Activated CD8-positive, alpha-beta memory T cell treated with anti-CD3 and anti-CD28 coated beads, Interleukin-2, amount 10 ng/mL, durations not matched to agents 7 days and 5 days (primary cell): ENCODE measurements around the gene RABGGTB. TPM values are rescaled to one million over a fixed set of nuclear protein-coding genes. Genes with fewer than 3 reads are reported as not detected.
"Not testable (repeated sequence)": the region's sequence is repeated elsewhere in the genome, so short reads cannot be mapped to it uniquely, and the experiment has no call there.

ENCODE experiments used
- ATAC-seq: fragments of 150-1000 bp; cut with Tn5 transposase; one replicate; pipeline ENCODE4 v1.10.0; 2021; ENCODE audit warnings: moderate library complexity
- CTCF ChIA-PET: fragments of 350-600 bp; sonication (Branson Sonifier 250); formaldehyde crosslinking; loops from one replicate; lab custom pipeline; 2021; ENCODE audit warnings: antibody characterized with exemption; lab: Charles Lee
- DNase-seq: peaks from one replicate; pipeline ENCODE4 v3.0.0-alpha.2; 2020
- H3K27ac Mint-ChIP-seq: one replicate; pipeline ENCODE4 v1.8.0; 2021; ENCODE audit warnings: mild to moderate bottlenecking, mixed read lengths
- H3K27me3 Mint-ChIP-seq: one replicate; pipeline ENCODE4 v1.8.0; 2021; ENCODE audit warnings: mixed read lengths
- H3K36me3 Mint-ChIP-seq: one replicate; pipeline ENCODE4 v1.8.0; 2021; ENCODE audit warnings: mild to moderate bottlenecking, mixed read lengths
- H3K4me1 Mint-ChIP-seq: one replicate; pipeline ENCODE4 v1.8.0; 2021; ENCODE audit warnings: mixed read lengths
- H3K4me3 Mint-ChIP-seq: one replicate; pipeline ENCODE4 v1.8.0; 2021; ENCODE audit warnings: mild to moderate bottlenecking, moderate library complexity, mixed read lengths
- H3K9me3 Mint-ChIP-seq: one replicate; pipeline ENCODE4 v1.8.0; 2022; ENCODE audit warnings: low read depth, mixed read lengths
- total RNA-seq, 2 experiments: library from RNA; stranded (reverse); gene quantifications; one replicate each; pipeline ENCODE4 v1.2.3, GENCODE V29; 2021

Gene RABGGTB
- total RNA-seq, 2 experiments from 2014 or later = 94.0 to 114 TPM

- ATAC-seq (no peak), DNase-seq (no peak)
- CTCF ChIA-PET = no interaction called here
- H3K27ac Mint-ChIP-seq = no peak overlapping the region
- H3K36me3 Mint-ChIP-seq = no peaks in the 10 kb centered on the region
- H3K4me3 Mint-ChIP-seq = no peak overlapping the region
- no peaks in the 10 kb centered on the region for H3K4me1 Mint-ChIP-seq
- no peaks in the 10 kb centered on the region for H3K9me3 Mint-ChIP-seq
- no peaks in the 10 kb centered on the region for H3K27me3 Mint-ChIP-seq
Observed at GRCh38 chr1:75808921-75809320, 22.9 kb downstream of the RABGGTB start.

- H3K36me3 Mint-ChIP-seq, H3K4me3 Mint-ChIP-seq, ATAC-seq, DNase-seq, H3K27me3 Mint-ChIP-seq, H3K9me3 Mint-ChIP-seq, H3K27ac Mint-ChIP-seq, H3K4me1 Mint-ChIP-seq, CTCF ChIA-PET: not testable (repeated sequence)
Observed at GRCh38 chr1:75810113-75810512, 24.1 kb downstream of the RABGGTB start.

- H3K4me3 Mint-ChIP-seq = no peak overlapping the region
- DNase-seq (no peak), ATAC-seq (no peak)
- H3K27ac Mint-ChIP-seq = no peak overlapping the region
- H3K27me3 Mint-ChIP-seq = no peaks in the 10 kb centered on the region
- H3K4me1 Mint-ChIP-seq = no peaks in the 10 kb centered on the region
- no peaks in the 10 kb centered on the region for H3K9me3 Mint-ChIP-seq
- CTCF ChIA-PET = no interaction called here
- no peaks in the 10 kb centered on the region for H3K36me3 Mint-ChIP-seq
Observed at GRCh38 chr1:75811211-75811981, 25.3 kb downstream of the RABGGTB start.

DNA sequence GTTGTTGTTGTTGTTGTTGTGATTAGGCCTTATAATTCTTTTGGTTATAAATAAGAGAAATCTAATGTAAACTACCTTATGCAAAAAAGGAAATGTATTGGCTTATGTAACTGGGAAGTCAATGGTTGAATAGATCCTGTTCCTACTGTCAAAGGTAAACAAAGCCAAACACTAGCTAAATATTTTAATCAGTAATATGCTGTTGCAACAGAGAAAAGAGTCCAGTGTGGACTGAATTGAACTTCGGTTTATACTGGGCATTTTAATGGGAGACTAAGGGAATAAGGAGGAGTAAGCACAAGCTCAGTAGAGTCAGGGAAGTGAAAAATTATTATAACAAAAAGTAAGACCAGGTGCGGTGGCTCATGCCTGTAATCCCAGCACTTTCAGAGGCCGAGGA, 26.0 kb downstream of the RABGGTB start:
- Mint-ChIP-seq H3K27me3 (no peaks in the 10 kb centered on the region), H3K4me3 (no peak overlapping the region), H3K36me3 (no peaks in the 10 kb centered on the region), H3K9me3 (no peaks in the 10 kb centered on the region), H3K27ac (no peak overlapping the region), H3K4me1 (no peaks in the 10 kb centered on the region)
- DNase-seq (no peak), ATAC-seq (no peak)
- CTCF ChIA-PET = no interaction called here

GRCh38 chr1:75823596-75823995, 37.5 kb downstream of the RABGGTB start:
- H3K9me3 Mint-ChIP-seq, ATAC-seq, DNase-seq, H3K36me3 Mint-ChIP-seq, H3K4me1 Mint-ChIP-seq, CTCF ChIA-PET, H3K27me3 Mint-ChIP-seq, H3K4me3 Mint-ChIP-seq, H3K27ac Mint-ChIP-seq: not testable (repeated sequence)

DNA sequence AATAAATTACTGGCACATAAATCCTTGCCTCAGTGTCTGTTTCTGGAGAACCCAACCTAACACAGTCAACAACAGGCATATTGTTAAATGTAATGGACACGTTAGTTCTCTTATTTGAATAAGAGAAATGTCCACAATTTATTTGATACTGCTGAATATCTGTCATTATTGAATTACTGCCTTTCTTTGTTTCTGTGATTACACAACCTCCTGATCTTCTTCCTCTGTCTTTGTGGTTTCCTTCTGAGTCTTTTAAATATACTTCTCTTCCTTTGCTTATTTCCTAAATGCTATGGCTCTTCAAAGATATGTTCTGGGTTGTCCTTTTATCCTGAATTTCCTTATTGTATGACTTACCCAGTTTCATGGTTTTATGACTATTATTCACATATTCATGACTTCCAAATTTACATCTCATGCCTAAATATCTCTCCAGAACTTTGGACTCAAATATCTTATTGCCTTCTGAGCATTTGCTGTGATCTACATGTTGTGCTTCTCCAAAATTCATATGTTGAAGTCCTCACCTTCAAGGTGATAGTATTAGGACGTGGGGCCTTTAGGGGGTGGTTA, 50.6 kb downstream of the RABGGTB start:
- Mint-ChIP-seq H3K4me3 (no peak overlapping the region), H3K36me3 (no peaks in the 10 kb centered on the region), H3K4me1 (no peaks in the 10 kb centered on the region), H3K9me3 (peaks cover 2% of the 10 kb centered on the region), H3K27ac (no peak overlapping the region), H3K27me3 (no peaks in the 10 kb centered on the region)
- CTCF ChIA-PET = no interaction called here
- ATAC-seq (no peak), DNase-seq (no peak)

GRCh38 chr1:75838079-75838478, 52.0 kb downstream of the RABGGTB start:
- H3K36me3 Mint-ChIP-seq = no peaks in the 10 kb centered on the region
- no peaks in the 10 kb centered on the region for H3K27me3 Mint-ChIP-seq
- no peak overlapping the region for H3K4me3 Mint-ChIP-seq
- H3K27ac Mint-ChIP-seq = no peak overlapping the region
- peaks cover 2% of the 10 kb centered on the region for H3K9me3 Mint-ChIP-seq
- no peaks in the 10 kb centered on the region for H3K4me1 Mint-ChIP-seq
- CTCF ChIA-PET = no interaction called here
- no peak for DNase-seq
- no peak for ATAC-seq

- DNase-seq = no peak
- no peak overlapping the region for H3K4me3 Mint-ChIP-seq
- H3K36me3 Mint-ChIP-seq = no peaks in the 10 kb centered on the region
- no peaks in the 10 kb centered on the region for H3K27me3 Mint-ChIP-seq
- no peaks in the 10 kb centered on the region for H3K4me1 Mint-ChIP-seq
- H3K9me3 Mint-ChIP-seq = no peaks in the 10 kb centered on the region
- H3K27ac Mint-ChIP-seq = no peak overlapping the region
- CTCF ChIA-PET = no interaction called here
- ATAC-seq = no peak
Observed at GRCh38 chr1:75841421-75841820, 55.4 kb downstream of the RABGGTB start.

Other genes starting within 250 kb of the RABGGTB start
- gene SLC44A5, start 175.1 kb upstream of the RABGGTB start, total RNA-seq = under 1 TPM; 0.23 to 0.40 TPM
- 10 to 100 TPM; 39.2 to 52.8 TPM for gene ACADM, start 61.5 kb upstream of the RABGGTB start, total RNA-seq
- gene MSH4, start 10.6 kb downstream of the RABGGTB start, total RNA-seq = under 1 TPM; 0.38 to 0.47 TPM
- gene ASB17, start 146.1 kb downstream of the RABGGTB start, total RNA-seq = not detected